OCI-LY1 (cell line): Measurements from ENCODE around the gene PON1.

Experiments
- H2AFZ ChIP-seq: fragments of 200-600 bp; sonication (generic), shearing (Covaris generic); 2 replicates; pipeline ENCODE4 v1.6.0; 2014; ENCODE audit warnings: antibody characterized with exemption, mild to moderate bottlenecking, low read length
- H3F3A ChIP-seq: fragments of 200-600 bp; sonication (generic), shearing (Covaris generic); 2 replicates; pipeline ENCODE4 v1.6.0; 2014; ENCODE audit warnings: mild to moderate bottlenecking, antibody characterized with exemption, low read length, moderate library complexity; ENCODE audit not compliant: insufficient read depth
- H3K27ac ChIP-seq: fragments of 200-600 bp; sonication (generic); 2 replicates; pipeline ENCODE4 v1.5.1; 2014; ENCODE audit warnings: low read length, mixed run types, mild to moderate bottlenecking, low read depth; ENCODE audit not compliant: poor library complexity, severe bottlenecking
- H3K27me3 ChIP-seq: fragments of 200-600 bp; sonication (generic); 2 replicates; pipeline ENCODE4 v1.6.0; 2014; ENCODE audit warnings: antibody characterized with exemption, mild to moderate bottlenecking, low read length, moderate library complexity; ENCODE audit not compliant: insufficient read depth
- H3K36me3 ChIP-seq: fragments of 200-600 bp; sonication (generic); 2 replicates; pipeline ENCODE4 v1.6.1; 2014; ENCODE audit warnings: mild to moderate bottlenecking, antibody characterized with exemption, low read length, moderate library complexity, mixed read lengths; ENCODE audit not compliant: insufficient read depth
- H3K4me1 ChIP-seq: fragments of 200-600 bp; sonication (generic); 2 replicates; pipeline ENCODE4 v1.5.1; 2014; ENCODE audit warnings: mild to moderate bottlenecking, low read length, moderate library complexity; ENCODE audit not compliant: insufficient read depth, severe bottlenecking
- H3K4me2 ChIP-seq: fragments of 200-600 bp; sonication (generic), shearing (Covaris generic); 2 replicates; pipeline ENCODE4 v1.6.1; 2014; ENCODE audit warnings: low read length
- H3K4me3 ChIP-seq: fragments of 200-600 bp; sonication (generic); 2 replicates; pipeline ENCODE4 v1.5.1; 2014; ENCODE audit warnings: low read length, low read depth, mild to moderate bottlenecking, mixed read lengths; ENCODE audit not compliant: poor library complexity, severe bottlenecking
- H3K79me2 ChIP-seq: fragments of 200-600 bp; shearing (Covaris generic); 2 replicates; pipeline ENCODE4 v1.6.1; 2016; ENCODE audit warnings: mixed run types, low read length, mixed read lengths; ENCODE audit not compliant: insufficient read depth
- H3K9ac ChIP-seq: fragments of 200-600 bp; sonication (generic), shearing (Covaris generic); 2 replicates; pipeline ENCODE4 v1.6.1; 2014; ENCODE audit warnings: mild to moderate bottlenecking, low read length, mixed read lengths
- H3K9me2 ChIP-seq: fragments of 200-600 bp; sonication (generic), shearing (Covaris generic); 2 replicates; pipeline ENCODE4 v1.6.1; 2014; ENCODE audit warnings: low read depth, mild to moderate bottlenecking, low read length, mixed read lengths
- H3K9me3 ChIP-seq: fragments of 200-600 bp; shearing (Covaris generic); 2 replicates; pipeline ENCODE4 v1.6.1; 2014; ENCODE audit warnings: low read length, mixed read lengths
- H4K20me1 ChIP-seq: fragments of 200-600 bp; sonication (generic), shearing (Covaris generic); 2 replicates; pipeline ENCODE4 v1.6.0; 2016; ENCODE audit warnings: mild to moderate bottlenecking, low read length; ENCODE audit not compliant: insufficient read depth
- CTCF ChIP-seq: fragments of 200-600 bp; sonication (generic), shearing (Covaris generic); IDR thresholded peaks from 2 replicates; pipeline ENCODE4 v1.5.1; 2017; ENCODE audit warnings: mild to moderate bottlenecking, antibody characterized with exemption, low read length, moderate library complexity, mixed read lengths
- EZH2 ChIP-seq: fragments of 200-600 bp; sonication (generic), shearing (Covaris generic); IDR thresholded peaks from 2 replicates; pipeline ENCODE4 v1.8.0; 2017; ENCODE audit warnings: borderline replicate concordance, mixed run types, mild to moderate bottlenecking, antibody characterized with exemption, low read length, moderate library complexity, mixed read lengths

PON1 gene

GRCh38 chr7:95330961-95331337, 6.6 kb upstream of the PON1 start:
- Histone ChIP-seq H3K4me2 (peak overlapping the region; percentile 49; the same call in 1 of the 2 replicates), H3F3A (no peaks in the 10 kb centered on the region), H3K27ac (no peak overlapping the region), H3K9ac (no peak overlapping the region), H3K9me3 (no peaks in the 10 kb centered on the region), H2AFZ (no peak overlapping the region), H3K36me3 (no peaks in the 10 kb centered on the region), H3K79me2 (no peaks in the 10 kb centered on the region), H3K4me1 (no peaks in the 10 kb centered on the region), H3K27me3 (no peaks in the 10 kb centered on the region), H3K4me3 (peak overlapping the region; percentile 22), H3K9me2 (no peaks in the 10 kb centered on the region), H4K20me1 (no peaks in the 10 kb centered on the region)
- TF ChIP-seq CTCF: no peak
- no peak for TF ChIP-seq EZH2

- Histone ChIP-seq H3F3A (no peaks in the 10 kb centered on the region), H3K9me3 (no peaks in the 10 kb centered on the region), H4K20me1 (no peaks in the 10 kb centered on the region), H3K27ac (no peak overlapping the region), H3K79me2 (no peaks in the 10 kb centered on the region), H3K9me2 (no peaks in the 10 kb centered on the region), H3K4me1 (no peaks in the 10 kb centered on the region), H3K4me3 (peak overlapping the region; percentile 22), H3K9ac (no peak overlapping the region), H3K4me2 (peak overlapping the region; percentile 49), H3K36me3 (no peaks in the 10 kb centered on the region), H2AFZ (no peak overlapping the region), H3K27me3 (no peaks in the 10 kb centered on the region)
- no peak for TF ChIP-seq EZH2
- no peak for TF ChIP-seq CTCF
Measured at GRCh38 chr7:95330204-95330960, 6.0 kb upstream of the PON1 start.

- H3K4me3 ChIP-seq: no peak overlapping the region
- H3K4me2 ChIP-seq: no peak overlapping the region
- H4K20me1 ChIP-seq: no peaks in the 10 kb centered on the region
- no peaks in the 10 kb centered on the region for H3F3A ChIP-seq
- no peaks in the 10 kb centered on the region for H3K4me1 ChIP-seq
- no peaks in the 10 kb centered on the region for H3K36me3 ChIP-seq
- H3K9ac ChIP-seq: no peak overlapping the region
- H3K79me2 ChIP-seq: no peaks in the 10 kb centered on the region
- no peaks in the 10 kb centered on the region for H3K27me3 ChIP-seq
- no peaks in the 10 kb centered on the region for H3K9me3 ChIP-seq
- no peak overlapping the region for H2AFZ ChIP-seq
- H3K9me2 ChIP-seq: no peaks in the 10 kb centered on the region
- TF ChIP-seq CTCF: no peak
- no peak for TF ChIP-seq EZH2
- H3K27ac ChIP-seq: no peak overlapping the region
Measured at GRCh38 chr7:95327356-95327755, 3.0 kb upstream of the PON1 start.
